Fibroblast of pulmonary artery (primary cell): ENCODE data around the gene ABCG8.

Experiments used
- DNase-seq: peaks from one replicate; pipeline ENCODE4 v3.0.0-alpha.2; 2010; ENCODE audit warnings: low read depth
- H3K4me3 ChIP-seq: replicated peaks from 2 replicates; pipeline ENCODE4 v1.5.1; 2011; ENCODE audit warnings: low read depth, mild to moderate bottlenecking, control low read depth, low read length, moderate library complexity
- TF ChIP-seq, protein P1 (sequence below): IDR thresholded peaks from 2 replicates; pipeline ENCODE4 v1.5.1; 2011; ENCODE audit warnings: mild to moderate bottlenecking, control low read depth, low read length, inconsistent platforms; ENCODE audit errors: missing control alignments

ABCG8 gene

GRCh38 chr2:43810888-43811287 lies 27.9 kb upstream of the ABCG8 start:
- no peak for DNase-seq
- TF ChIP-seq, protein P1, sequence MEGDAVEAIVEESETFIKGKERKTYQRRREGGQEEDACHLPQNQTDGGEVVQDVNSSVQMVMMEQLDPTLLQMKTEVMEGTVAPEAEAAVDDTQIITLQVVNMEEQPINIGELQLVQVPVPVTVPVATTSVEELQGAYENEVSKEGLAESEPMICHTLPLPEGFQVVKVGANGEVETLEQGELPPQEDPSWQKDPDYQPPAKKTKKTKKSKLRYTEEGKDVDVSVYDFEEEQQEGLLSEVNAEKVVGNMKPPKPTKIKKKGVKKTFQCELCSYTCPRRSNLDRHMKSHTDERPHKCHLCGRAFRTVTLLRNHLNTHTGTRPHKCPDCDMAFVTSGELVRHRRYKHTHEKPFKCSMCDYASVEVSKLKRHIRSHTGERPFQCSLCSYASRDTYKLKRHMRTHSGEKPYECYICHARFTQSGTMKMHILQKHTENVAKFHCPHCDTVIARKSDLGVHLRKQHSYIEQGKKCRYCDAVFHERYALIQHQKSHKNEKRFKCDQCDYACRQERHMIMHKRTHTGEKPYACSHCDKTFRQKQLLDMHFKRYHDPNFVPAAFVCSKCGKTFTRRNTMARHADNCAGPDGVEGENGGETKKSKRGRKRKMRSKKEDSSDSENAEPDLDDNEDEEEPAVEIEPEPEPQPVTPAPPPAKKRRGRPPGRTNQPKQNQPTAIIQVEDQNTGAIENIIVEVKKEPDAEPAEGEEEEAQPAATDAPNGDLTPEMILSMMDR: no peak
- no peak overlapping the region for H3K4me3 ChIP-seq

DNA sequence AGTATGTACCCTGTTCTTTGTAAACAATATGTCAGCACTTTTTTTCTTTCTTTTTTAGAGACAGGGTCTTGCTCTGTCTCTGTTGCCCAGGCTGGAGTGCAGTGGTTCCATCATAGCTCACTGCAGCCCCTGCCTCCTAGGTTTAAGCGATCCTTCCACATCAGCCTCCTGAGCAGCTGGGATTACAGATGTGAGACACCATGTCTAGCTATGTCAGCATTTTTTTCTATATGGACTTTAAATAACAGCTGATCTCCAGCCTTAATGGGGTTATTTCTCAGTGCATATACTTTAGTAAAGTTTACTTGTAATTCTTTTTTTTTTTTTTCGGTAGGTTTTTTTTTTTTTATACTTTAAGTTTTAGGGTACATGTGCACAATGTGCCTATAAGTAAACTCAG lies 26.8 kb upstream of the ABCG8 start:
- TF ChIP-seq, protein P1: no peak
- no peak for DNase-seq
- no peak overlapping the region for H3K4me3 ChIP-seq

DNA sequence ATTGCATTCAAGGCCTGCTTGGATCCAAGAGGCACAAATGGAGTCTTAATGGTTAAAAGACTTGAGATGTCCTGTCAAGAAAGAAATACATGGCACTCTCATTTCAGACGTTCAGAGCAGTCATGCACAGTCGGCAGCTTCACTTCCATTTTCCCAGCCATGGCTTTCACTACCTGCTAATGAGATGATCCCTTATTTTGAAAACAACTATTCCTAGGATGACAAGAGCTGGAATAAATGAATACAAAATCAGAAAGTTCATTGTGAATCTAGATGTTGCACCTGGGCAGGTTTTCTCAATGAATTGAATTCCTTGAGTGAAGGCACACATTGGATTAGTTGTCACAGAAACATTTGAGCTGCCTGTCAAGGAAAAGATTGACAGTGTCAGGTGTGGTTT lies 25.8 kb upstream of the ABCG8 start:
- no peak overlapping the region for H3K4me3 ChIP-seq
- TF ChIP-seq, protein P1: no peak
- DNase-seq: no peak

DNA sequence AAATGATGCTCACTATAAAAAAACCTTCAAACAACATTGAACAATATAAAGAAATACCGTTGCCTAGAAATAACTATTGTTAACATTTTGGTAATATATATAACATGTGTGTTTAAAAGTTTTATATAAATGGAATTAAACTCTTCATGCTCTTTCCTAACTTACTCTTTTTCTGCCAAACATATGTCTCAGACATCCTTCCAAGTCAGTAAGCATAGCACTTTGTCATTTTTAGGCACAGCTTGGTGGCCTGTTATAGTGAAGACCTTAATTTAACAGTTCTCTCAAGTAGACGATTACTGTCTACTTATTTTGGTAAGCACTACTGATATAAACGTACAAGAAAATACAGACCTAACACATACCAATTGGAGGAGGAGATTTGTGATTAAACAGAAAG lies 24.1 kb upstream of the ABCG8 start:
- no peak overlapping the region for H3K4me3 ChIP-seq
- TF ChIP-seq, protein P1: no peak
- DNase-seq: no peak

DNA sequence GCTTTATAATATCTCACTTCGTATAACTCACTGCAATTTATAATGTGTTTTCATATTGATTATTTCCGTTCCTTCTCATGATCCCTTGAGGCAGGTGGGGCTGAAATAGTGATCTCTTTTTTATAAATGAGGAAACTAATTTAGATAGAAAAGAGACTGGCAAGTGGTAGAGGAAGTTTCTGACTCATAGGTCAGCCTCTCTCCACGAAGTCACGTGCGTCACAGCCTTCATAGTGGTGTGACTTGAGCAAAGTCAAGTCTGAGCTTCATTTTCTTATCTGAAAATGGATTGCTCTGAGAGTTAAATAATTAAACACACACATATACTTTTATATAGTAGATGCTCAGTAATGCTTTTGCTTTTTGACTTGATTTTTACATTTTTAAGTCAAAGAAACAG lies 20.0 kb upstream of the ABCG8 start:
- peak; percentile 73 for DNase-seq
- TF ChIP-seq, protein P1: no peak
- H3K4me3 ChIP-seq: no peak overlapping the region

DNA sequence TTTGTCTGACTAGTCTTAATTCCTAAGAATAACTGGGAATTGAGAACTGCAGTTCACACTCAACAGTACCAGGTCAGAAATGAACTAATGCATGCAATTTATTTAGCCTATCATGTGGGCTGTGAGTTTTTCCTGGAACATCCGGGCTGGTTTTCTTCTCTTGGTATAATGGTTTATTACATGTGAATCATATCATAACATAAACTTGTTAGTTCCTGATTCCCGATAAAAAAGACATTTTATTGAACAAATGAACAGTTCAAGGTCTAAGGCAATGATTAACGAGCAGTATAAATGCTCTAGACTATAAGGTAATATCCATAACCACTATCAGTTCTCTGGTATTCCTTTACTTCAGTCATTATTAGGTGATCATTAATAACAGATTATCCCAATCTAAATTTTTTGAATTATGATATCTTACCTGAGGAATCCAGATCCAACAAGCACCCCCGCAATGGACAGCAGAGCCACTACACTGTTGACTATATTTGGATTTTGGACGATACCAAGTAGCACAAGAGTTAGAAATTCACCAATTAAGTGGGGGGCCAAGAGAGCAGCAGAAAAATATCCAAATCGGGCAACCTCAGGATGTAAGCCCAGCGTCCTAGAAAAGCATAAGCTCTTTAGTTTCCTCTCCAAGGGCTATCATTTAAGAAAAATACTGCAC lies 19.1 kb upstream of the ABCG8 start:
- TF ChIP-seq, protein P1: no peak
- H3K4me3 ChIP-seq: no peak overlapping the region
- no peak for DNase-seq

- TF ChIP-seq, protein P1: no peak
- H3K4me3 ChIP-seq: no peak overlapping the region
- DNase-seq: no peak
Observed at GRCh38 chr2:43822839-43823238, 15.9 kb upstream of the ABCG8 start.
